HG03159 (cell line): Measurements from ENCODE around the gene NELFB.

ENCODE experiments used
- ATAC-seq: cut with Tn5 transposase; IDR thresholded peaks from one replicate; pipeline ENCODE4 v1.9.1; 2021; ENCODE audit warnings: mild to moderate bottlenecking, moderate library complexity; ENCODE audit not compliant: unreplicated experiment

The NELFB gene

DNA sequence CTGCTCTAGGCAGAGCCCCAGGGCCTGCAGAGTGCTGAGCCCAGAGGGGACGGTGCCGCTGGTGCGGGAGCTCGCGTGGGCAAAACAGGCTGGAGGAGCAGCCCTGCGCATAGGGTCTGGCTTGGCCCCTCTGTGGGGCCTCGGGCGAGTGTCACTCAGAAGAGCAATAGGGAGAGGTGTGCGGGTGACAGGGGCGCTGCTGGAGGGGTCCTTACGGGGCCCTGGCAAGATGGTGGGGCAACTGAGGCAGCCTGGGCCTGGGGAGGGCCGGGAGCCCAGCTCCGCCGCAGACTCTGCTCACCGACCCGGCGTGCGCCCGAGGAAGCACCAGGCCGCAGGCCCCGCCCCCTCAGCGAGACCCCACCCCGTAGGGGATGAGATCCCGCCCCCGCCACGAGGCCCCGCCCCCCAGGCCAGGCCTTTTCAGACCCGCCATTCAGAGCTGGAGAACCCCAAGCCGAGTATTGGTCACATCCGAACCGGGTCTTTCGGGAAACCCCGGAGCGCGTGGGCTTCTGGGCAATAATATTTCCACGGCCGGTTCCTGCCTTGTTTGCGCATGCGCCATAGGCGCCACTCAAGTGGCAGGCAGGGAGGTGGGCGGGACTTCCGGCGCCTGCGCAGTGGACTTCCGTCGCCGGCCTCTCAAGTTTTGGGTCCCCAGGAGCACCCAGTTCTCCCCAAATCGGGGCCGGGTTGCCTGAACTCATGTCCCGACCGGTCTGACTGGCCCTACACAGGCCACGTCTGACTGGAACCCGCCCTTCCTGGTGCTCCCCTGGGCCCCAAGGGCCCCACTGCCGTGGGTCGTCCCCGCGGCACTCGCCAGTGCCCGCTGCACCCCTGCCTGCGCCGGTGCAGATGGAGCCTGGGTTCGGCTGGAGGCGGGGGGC, 31.8 kb upstream of the NELFB start:
- peak; percentile 72 for ATAC-seq

DNA sequence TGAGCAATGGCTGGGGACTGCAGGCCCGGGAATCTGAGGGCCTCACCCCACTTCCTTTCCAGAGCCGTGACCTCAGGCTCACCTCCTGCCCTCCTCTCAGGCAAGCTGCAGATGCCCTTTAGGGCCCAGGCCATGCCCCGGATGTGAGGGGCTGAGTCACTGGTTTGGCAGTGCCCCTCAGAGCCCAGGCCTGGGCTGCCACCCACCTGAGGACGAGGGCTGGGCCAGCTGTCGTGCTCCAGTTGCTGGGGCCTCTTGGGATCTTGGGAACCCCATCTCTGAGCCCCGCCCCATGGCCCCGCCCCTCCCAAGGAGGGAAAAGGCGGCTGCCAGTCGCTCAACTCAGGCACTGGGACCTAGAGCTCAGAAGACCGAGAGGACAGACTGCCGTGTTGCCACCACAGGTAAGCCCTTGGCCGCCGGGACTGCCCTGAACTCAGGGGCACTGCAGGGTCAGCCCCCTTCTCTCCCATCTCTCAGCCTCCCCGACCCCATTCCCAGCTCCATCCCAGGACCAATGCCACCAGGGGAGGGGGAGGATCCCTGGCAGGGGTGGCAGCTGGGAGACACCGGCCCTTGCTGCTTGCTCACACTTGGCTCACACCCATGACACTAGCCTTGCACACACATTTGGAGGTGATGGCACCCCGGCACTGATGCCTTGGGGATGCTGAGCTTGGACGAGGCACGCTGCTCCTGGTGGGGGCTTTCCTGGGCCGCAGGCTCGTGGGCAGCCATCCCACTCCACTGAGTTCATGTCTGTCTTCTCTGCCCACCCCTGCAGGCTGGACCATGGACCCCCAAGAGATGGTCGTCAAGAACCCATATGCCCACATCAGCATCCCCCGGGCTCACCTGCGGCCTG, 30.1 kb upstream of the NELFB start, which contains the start of gene CYSRT1:
Gene CYSRT1 (plus strand): TSS at position 345 of the 865 bp plus-strand sequence. CDS start 448 bp downstream, at position 793.
- ATAC-seq = no peak

DNA sequence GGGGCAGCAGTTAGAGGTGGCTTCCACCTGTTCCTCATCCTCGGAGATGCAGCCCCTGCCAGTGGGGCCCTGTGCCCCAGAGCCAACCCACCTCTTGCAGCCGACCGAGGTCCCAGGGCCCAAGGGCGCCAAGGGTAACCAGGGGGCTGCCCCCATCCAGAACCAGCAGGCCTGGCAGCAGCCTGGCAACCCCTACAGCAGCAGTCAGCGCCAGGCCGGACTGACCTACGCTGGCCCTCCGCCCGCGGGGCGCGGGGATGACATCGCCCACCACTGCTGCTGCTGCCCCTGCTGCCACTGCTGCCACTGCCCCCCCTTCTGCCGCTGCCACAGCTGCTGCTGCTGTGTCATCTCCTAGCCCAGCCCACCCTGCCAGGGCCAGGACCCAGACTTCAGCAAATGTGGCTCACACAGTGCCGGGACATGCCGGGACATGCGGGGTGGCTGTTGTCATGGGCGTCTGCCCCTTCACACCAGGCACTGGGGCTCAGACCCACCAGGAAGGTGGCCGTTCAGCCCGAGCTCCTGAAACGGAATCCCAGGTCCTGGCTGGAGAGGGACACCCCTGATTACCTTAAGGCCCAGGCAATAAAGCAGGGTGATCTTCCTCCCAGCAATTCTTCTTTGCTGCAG, 29.3 kb upstream of the NELFB start:
- ATAC-seq = no peak

GRCh38 chr9:137226338-137227053, 28.6 kb upstream of the NELFB start:
- ATAC-seq = no peak

GRCh38 chr9:137227054-137227852, 27.9 kb upstream of the NELFB start, which contains the start of gene RNF224:
Gene RNF224 (plus strand): TSS chr9:137227502. CDS start chr9:137228336, 834 bp downstream.
- no peak for ATAC-seq

GRCh38 chr9:137227853-137228505, 27.1 kb upstream of the NELFB start:
- no peak for ATAC-seq

DNA sequence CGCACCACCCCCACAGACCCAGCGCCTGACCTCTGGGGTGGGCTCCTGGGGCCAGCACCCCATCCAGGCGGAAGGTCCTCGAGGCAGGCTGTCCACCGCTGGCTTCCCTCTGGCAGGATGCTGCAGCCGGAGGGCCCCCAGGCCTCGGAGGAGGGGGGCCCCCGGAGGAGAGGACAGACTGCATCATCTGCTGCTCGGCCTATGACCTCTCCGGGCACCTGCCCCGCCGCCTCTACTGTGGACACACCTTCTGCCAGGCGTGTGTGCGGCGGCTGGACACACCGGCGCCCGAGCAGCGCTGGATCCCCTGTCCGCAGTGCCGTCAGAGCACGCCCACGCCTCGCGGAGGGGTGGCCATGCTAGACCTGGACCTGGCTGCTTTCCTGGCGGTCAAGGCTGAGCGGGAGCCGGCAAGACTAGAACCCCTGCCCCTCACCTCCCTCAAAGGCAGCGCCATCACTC, 26.6 kb upstream of the NELFB start:
- no peak for ATAC-seq

- ATAC-seq = no peak
Measured at GRCh38 chr9:137228968-137229896, 25.9 kb upstream of the NELFB start.

DNA sequence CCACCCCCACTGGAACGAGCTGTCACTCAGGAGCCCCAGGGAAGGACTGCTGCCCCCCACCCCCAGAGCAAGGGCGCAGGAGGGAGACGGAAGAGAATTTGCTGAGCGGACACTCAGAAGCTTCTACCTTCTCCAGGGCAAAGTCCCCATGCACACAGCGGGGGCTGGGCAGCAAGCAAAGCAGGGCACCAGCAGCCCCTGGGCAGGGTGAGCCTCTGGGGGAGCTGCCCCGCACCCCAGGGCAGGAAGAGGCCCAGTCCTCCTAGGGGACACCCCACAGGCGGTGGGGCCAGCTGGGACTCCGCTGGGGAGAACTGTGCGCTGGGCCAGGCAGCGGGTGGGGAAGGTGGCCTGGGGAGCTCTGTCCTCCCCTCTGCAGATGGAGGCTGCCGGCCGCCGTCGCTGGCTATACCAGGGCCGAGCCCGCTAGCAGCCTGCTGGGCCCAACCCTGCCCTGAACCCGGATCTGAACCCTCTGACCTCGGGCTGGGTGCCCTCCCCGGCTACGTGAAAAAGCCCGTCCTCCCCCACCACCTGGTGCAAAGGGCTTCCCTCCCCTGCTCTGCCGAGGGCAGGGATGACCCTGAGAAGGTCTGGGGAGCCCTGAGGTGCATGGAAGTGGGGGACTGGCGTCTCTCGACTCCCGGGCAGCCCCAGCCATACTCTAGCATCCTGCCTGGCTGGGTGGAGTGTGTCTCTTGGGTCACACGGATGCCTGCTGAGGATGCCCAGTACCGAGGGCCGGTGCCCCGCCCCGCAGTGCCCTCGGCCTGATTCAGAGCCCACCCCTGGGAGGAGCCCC, 25.0 kb upstream of the NELFB start:
- no peak for ATAC-seq

GRCh38 chr9:137230705-137231371, 24.3 kb upstream of the NELFB start, which contains the start of gene SLC34A3:
Gene SLC34A3 (plus strand): TSS chr9:137230901. CDS start chr9:137231703, 802 bp downstream.
- no peak for ATAC-seq

- no peak for ATAC-seq
Measured at GRCh38 chr9:137231372-137232039, 23.6 kb upstream of the NELFB start.

DNA sequence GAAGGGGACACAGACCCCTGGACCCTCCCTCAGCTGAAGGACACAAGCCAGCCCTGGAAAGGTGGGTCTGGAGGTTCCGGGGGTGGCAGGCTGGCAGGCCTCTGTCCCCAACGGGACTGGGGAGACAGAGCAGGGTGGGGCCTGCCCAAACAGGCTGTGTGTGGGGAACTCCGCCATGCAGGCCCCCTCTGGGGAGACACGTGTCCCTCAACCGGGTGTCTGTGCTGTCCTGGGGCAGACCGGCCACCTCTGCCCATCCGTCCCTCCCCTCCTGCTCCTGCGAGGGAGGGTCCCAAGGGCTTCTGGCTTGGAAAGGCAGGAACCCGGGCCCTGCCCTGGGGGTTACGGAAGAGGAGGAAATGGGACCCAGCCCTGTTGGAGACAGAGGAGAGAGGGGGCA, 23.0 kb upstream of the NELFB start:
- ATAC-seq = no peak

DNA sequence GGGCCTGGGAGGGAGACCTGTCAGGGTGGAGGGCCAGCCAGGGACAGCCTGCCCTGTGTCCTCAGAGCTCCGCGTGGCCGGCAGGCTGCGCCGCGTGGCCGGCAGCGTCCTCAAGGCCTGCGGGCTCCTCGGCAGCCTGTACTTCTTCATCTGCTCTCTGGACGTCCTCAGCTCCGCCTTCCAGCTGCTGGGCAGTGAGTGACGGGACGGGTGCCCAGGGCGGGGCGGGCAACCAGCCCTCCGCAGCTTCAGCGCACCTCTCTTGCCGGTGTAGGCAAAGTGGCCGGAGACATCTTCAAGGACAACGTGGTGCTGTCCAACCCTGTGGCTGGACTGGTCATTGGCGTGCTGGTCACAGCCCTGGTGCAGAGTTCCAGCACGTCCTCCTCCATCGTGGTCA, 22.6 kb upstream of the NELFB start:
- no peak for ATAC-seq

DNA sequence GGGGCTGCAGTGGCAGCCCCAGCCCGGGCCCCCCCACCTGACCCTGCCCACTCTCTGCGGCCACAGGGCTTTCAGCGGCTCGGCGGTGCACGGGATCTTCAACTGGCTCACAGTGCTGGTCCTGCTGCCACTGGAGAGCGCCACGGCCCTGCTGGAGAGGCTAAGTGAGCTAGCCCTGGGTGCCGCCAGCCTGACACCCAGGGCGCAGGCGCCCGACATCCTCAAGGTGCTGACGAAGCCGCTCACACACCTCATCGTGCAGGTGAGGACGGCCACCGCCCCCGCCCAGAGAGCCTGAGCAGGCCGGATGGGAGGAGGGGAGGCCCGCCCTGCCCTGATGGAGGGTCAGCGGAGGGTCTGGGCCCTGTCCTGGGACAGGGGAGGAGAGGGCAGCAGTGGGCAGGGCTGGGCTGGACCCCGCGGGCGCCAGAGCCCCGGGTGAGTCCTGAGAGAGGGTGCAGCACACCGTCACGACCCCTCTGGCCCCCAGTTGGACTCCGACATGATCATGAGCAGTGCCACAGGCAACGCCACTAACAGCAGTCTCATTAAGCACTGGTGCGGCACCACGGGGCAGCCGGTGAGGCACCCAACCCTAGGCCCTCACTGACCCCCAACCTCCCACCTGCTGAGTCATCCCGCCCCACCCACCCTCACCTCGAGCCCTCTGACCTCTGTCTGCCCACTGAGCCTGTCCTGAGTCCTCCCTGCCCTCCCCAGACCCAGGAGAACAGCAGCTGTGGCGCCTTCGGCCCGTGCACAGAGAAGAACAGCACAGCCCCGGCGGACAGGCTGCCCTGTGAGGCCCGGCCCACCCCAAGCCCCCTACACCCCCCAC, 21.8 kb upstream of the NELFB start:
- ATAC-seq = no peak

- no peak for ATAC-seq
Measured at GRCh38 chr9:137234055-137234697, 21.0 kb upstream of the NELFB start.
